NCI-H2081 treated with DMSO at 0.1 percent for 48 hours (cell line): Measurements from ENCODE around the gene NARS2.
"Not testable (repeated sequence)": the region's sequence is repeated elsewhere in the genome, so short reads cannot be mapped to it uniquely, and the experiment has no call there.

Experiments used
- DNase-seq: peaks from one replicate; lab custom pipeline; 2025; lab: John Stamatoyannopoulos, UW

NARS2 gene

DNA sequence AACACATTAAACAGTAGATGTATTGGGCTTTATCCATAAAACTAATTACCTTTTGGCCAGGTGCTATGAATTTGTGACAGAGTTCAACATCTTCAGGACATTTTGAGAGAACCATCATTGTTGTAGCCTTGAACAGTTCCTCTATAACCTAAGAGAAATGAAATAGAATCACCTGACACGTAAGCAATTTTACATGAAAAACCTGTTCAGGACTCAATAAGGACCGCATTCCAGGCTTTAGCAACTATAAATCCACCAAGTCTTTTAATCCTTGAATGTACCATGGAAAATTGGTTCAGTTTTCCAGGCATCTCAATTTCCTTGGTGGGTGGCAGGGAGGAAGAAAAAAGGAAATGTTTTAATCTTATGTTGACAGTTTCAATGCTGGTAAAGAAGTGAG is 96.1 kb downstream of the NARS2 start:
- DNase-seq: no peak

DNA sequence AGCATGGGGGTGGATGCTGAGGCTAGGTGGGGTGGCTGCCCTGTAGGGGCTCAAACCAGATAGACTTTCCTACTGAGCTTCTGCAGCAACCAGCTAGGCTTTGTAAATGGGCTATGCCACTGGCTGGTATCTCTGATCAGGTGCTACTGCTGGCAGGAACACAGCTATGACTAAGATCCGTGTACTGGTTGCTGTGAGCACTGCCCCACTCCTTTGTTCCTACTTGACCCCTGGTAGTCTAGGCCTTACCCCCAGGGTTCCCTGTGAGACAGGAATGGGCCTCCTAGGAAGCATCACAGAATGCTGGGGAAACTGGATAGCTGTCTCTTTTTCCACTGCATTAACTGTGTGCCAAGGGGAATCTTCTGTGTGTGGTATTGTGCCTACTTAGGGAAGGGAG is 98.6 kb downstream of the NARS2 start:
- DNase-seq: no peak

DNA sequence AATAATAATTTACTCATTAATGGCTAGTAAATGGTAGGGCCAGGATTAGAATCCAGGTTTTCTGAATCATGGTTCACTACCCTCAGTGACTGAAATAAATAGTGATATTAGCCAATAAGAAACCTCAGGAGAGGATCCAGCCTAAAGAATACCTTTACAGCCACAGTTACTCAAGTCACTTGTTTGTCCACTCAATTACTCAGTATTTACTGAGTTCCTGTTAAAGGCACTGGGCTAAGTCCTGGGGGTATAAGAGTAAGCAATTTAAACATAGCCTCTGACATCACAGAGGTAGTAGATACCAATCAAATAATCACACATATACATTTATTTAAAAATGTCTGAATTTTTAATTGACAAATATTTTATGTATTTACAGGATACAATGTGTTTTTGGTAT is 100.2 kb downstream of the NARS2 start:
- DNase-seq: no peak

DNA sequence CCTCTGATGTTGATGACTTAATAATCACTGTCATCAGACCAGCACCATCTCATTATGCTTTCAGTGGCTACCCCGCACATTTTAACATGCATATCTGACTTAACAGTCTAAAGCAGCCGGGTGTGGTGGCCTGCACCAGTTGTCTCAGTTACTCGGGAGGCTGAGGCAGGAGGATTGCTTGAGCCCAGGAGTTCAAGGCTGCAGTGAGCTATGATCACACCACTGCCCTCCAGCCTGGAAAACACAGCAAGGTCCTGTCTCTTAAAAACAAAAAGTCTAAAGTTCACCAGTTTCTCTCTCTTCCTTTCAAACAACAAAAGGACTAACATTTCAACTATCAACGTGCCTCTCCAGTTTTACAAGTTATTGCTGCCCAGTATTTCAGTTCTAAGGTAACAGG is 101.8 kb downstream of the NARS2 start:
- no peak for DNase-seq

DNA sequence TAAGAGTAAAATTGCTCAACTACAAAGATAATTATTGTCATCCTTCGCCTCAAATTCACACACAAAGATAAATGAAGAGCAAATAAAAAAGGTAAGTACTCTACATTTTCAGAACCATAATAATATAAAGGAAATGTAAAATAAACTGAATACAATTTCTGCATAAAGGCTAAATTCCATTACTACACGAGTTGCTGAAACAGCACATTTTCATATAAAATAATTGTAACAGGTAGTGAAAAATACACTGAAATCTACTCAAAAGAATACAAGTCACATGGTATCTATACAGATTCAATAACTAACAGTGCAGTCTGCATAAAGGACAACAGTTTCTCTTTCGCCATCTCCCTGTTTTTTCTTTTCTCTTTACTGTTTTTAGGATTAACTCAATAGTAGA is 102.3 kb downstream of the NARS2 start:
- DNase-seq: no peak

DNA sequence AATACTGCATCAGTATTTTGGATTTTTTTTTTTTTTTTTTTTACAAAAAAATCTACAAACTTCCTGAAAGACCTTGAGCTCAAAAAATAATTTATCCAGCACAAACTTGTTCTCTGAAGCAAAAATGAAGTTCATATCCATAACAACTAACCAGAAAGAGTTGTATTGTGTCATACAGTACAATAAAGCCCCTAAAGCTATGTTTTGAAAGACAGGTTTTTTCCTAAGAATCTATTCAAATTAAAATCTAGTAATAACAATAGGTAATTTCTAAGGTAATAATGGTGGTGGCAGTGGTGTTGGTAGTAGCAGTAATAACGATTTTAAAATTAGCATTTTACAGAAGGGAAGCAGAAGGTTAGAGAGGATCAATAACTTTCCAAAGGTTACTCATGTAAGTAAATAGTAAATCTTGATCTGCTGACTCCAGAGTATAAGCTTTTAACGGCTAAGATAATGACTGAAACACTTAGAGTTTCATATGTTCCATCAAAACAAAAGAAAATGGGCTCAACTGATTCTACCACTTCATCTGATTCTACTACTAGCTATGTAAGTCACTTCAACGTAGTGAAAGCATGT is 103.7 kb downstream of the NARS2 start:
- no peak for DNase-seq

DNA sequence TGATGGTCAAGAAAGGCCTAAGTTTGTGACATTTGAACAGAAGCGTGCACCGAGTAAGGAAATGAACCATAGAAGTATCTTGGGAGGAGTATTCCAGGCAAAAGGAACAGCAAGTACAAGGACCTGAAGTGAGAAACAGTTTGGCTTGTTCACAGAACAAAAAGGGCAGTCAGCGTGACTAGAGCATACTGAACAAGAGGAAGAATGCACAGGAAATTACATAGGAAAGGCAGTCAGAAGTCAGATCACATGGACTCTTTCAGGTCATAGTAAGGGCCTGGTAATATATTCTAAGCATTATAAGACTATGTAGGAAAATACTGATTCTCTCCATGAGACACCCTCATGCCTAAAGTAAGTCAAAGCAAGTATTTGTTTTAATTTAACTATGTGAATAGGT is 104.8 kb downstream of the NARS2 start:
- DNase-seq: no peak

DNA sequence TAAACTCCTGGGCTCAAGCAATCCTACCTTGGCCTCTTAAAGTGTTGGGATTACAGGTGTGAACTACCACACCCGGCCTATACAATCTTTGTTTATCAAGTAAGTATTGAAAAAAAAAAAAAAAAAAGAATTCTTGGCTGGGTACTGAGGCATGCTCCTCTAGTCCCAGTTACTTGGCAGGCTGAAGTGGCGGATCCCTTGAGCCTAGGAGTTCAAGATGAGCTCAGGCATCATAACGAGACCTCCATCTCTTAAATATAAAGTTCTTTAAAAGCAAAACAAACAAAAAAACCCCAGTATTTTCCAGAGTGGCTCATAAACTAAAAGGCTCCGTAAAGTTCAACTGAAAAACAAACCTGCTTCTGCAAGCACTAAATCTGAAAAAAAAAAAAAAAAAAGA is 106.7 kb downstream of the NARS2 start:
- no peak for DNase-seq

DNA sequence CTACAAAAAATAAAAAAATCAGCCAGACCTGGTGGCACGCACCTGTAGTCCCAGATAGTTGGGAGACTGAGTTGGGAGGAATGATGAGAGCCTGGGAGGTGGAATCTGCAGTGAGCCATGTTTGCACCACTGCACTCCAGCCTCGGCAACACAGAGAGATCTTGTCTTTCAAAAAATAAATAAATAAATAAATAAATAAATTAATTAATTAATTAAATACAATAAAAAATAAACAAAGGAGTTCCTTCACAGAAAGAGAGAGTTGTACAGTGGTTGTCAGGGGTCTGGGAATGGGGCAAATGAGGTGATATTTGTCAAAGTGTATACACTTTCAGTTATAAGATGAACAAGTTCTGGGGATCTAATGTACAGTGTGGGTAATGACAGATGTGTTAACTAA is 107.3 kb downstream of the NARS2 start:
- no peak for DNase-seq

DNA sequence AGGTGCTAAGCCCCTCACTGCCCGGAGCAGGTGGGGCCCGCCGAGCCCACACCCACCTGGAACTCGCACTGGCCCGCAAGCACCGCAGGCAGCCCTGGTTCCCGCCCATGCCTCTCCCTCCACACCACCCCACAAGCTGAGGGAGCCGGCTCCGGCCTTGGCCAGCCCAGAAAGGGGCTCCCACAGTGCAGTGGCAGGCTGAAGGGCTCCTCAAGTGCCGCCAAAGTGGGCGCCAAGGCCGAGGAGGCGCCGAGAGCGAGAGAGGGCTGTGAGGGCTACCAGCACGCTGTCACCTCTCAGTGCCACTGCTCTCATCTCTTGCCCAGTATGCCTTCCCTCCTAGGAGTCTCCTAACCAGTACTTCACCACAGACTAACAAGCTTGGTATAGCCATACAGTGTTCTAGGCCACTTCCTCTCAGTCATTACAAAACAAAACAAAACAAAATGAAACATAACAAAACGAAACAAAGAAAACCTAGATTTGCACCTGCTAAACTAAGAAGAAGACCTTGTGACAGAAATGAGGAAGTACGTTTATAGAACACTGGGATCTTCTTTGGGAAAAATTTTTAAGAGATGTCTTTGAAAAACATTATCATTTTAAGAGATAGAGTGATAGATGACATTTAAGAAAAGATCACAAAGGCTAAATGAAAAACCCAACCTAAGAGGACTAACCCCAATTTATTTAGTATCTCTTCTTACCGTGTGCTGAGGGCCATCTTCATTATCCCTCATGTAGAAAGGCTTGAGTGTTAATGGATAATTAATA is 109.3 kb downstream of the NARS2 start:
- DNase-seq: no peak

DNA sequence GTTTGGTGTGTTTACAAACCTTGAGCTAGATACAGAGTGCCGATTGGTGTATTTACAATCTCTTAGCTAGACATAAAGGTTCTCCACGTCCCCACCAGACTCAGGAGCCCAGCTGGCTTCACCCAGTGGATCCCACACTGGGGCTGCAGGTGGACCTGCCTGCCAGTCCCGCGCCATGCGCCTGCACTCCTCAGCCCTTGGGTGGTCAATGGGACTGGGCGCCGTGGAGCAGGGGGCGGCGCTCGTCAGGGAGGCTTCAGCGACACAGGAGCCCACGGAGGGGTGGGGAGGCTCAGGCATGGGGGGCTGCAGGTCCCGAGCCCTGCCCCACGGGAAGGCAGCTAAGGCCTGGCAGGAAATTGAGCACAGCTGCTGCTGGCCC is 109.9 kb downstream of the NARS2 start:
- not testable (repeated sequence) for DNase-seq

DNA sequence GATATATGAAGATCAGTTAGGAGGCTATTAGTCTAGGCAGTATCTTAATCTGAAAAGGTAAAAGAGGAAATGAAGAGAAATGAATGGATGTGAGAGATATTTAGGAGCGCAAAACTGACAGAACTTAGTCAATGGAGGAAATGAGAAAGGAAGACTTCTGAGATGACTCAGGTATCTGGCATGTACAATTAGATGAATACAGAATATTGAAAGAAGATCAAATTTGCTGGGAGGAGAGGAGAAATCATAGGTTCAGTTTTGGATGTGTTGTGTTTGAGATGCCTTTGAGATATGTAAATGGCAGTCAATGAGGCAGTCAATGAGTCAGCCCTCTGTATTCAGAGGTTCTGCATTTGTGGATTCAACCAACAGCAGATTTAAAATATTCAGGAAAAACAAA is 114.2 kb downstream of the NARS2 start:
- DNase-seq: no peak

DNA sequence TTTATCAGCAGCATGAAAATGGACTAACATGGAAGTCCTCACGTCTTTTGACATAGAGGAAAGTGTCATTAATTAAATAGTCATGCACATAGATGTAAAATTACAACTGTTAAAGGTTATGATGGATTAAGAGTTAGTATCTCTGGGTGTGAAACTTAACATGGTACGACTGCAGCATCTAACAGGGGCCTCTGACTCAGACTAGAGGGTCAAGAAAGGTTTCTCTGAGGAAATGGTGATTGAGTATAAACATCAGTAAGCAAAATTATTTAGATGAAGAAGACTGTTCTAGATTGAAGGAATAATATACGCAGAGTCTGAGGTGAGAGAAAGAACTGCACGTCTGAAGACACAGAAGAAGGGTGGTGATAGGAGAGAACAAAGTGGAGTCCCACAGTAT is 114.9 kb downstream of the NARS2 start:
- no peak for DNase-seq

DNA sequence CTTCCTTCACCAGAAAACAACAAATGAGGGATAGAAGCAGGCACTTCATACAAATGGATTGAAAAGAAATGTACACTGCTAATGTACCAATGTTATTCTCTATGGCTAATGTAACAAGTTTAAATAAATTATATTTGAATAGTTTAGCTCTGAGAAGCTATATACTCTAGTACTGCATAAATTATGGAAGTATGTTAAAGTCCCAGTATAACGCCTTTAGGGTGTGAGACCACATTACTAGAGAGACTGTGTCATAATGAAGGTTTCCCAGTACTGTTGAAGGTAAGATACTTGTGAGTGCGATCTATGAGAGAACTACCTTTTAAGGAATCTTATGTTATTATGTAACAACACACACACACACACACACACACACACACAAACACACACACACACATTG is 117.2 kb downstream of the NARS2 start:
- DNase-seq: no peak

DNA sequence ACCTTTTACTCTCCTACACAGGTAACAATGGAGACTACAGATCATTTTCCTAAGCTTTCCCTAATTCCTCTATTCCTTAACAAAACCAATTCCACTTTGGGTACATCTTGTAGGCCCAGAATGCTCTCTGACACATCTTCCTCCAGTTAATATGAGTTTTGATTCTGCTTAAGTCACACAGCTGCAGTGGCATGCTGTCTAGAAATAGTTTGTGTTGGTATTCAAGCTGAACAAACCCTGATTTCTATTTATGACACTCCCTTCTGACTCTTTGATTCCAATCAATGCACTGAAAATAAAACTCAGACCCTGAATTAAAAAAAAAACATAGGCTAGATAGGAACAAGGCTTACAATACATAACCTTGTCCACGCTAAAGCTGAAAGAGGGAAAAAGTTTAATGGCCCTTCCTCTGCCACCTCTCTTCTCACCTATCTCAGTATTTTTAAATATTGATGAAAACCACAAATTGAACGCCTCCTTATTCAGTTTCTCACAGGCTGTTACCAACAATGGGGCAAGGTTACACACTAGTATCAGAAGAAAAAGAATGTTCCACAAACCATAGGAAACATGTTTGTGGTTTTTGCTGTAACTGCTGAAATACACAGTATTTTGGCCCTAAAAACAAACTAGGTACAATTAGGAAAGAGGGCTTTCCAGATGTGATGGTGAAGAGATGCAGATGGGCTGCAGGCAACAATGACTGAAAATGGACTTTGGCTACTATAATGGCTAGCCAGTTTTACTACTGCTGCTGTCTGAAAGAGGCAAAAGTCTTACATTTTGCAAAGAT is 121.3 kb downstream of the NARS2 start:
- no peak for DNase-seq

DNA sequence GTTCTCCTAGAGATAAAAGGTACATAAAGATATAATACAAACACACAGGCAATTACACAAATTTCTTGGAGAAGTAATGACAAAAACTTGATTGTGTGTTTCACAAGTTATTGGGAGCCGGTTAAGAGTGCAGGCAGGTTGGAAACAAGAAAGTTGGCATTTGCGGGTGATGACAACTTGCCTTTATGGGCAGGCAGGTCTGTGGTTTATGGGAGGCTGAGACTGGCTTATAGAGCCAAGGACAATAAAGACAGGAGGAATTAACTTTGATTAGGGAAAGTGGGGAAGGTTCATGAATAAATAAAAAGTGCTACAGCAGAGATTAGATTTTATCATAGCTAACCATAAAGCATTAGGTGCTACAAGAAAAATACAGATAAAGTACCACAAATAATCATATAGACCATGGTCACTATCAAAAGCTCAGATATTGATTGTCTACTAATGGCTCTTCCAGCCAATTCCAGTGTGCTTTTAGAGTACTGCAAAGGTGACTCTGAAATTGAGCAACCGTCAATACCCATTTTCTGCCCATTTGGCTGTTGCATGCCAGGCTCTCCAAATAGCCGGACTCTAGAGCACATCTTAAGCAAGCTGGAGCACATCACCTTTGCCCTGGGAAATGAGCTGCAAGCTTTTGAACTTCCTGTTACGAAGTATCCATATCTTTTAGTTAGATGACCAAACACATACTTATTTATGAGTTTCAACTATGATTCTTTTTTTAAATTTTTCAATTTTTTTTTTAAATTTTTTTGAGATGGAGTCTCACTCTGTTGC is 123.1 kb downstream of the NARS2 start:
- no peak for DNase-seq

DNA sequence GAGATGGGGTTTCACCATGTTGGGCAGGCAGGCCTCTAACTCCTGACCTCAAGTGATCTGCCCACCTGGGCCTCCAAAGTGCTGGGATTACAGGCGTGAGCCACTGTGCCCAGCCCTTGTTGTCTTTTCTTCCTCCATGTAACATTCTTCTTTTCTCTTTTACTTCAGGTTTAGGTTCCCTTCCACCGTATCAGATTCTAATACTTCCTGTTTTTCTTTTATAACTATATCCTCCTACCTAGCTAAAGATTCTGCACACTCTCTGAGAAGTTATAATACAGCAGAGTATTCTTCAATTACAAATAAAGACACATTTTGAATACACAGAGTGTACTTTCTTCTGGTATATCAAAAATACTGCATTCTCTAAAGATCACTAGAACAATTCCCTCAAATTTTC is 123.8 kb downstream of the NARS2 start:
- DNase-seq: no peak

DNA sequence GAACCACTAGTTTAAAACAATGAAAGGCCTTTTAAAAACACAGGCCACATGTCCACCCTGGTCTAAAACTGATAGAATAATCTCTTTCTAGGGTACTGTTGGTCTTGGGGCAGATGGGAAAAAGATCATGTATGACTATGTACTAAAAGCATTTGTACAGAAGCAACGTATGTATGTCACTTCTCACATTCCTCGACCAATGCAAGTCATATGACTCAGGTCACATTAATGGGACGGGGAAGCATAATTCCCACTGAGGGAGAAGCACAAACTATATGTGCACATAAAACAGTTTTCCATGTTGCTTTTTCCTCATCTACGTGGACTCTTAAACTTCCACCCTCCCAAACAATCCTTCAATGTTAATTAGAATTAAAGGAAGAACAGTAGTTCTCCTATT is 124.8 kb downstream of the NARS2 start:
- no peak for DNase-seq

DNA sequence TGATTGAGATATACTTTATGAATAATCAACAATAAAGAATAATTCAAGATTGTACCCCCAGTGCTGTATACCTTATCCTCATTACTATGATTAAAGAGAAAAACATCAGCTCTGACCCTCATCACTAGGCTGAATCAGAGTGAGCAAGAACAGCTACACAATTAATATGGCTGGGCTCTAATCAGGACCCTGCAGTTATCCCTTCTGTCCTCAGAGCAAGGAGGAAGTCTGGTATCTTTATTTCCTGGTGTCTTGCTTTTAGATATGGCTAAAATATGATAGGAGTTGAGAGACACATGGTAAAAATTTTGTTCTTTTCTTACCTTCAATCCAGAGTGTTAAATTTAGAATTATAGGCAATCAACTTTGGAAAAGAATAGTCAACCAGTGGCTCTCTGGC is 128.5 kb downstream of the NARS2 start:
- DNase-seq: no peak

DNA sequence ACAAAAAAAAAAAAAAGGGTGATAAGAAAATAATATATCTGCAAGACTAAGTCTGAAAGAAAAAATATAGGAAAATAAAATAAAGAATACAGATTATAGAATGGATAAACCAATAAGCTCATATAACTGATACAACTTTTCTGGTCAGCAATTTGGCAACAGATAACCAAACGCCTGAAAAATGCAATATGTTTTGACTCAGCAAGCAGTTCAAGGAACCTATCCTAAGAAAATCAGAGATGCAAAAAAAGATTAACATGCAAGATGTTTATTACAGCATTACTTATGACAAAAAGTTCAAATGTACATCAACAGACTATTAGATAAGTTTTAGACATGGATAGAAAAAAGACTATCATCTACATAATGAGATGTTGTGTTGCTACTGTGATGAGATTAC is 129.9 kb downstream of the NARS2 start:
- DNase-seq: no peak

DNA sequence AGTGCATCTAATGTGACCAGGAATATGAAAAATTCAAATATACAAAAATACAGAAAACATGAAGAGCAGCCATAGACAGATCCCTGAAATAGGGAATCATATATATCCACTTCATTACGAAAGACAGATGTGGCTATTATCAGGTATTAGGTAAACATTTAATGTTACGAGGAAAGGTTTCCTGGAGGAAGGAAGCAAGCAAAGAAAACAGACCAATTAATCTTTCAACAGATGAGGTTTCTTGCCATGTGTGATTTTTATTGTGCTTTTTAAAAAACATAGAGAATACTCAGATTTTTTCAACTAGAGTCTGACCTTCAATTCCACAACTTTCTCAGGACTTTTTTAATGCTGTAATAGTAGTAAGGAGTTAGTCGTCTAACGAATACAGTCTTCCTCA is 132.7 kb downstream of the NARS2 start:
- no peak for DNase-seq

DNA sequence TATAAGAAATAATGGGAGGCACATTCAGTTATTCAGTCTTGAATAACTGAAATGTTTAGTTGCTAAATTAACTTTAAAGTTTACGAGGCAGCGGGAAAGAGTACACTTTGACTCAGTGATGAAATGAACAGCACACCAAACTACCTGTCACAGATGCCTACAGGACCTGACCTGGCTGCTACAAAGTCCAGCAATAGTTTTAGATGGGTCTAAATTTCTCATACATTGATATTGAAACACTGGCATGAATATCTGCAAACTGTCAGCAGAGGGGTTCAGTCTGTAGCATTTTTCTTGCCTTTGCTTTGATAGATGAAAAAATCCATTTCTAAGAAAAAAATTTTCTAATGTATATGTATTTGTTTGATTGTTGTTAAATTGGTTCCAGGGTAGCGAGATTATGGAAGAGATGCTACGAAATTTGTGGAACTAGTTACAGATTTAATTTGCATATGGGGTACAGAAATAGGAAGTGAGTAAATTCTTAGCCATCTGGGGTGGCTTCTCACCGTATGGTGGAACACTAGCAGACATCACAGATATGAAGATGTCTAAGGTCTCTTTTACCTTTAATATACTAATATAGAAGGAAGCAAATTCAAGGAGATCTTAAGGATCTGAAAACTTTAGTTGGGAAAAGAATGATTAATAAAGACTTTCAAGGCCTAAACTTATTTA is 136.2 kb downstream of the NARS2 start:
- no peak for DNase-seq
